ENCODE data around the gene RAB3GAP2.
"Not testable (repeated sequence)": the region's sequence is repeated elsewhere in the genome, so short reads cannot be mapped to it uniquely, and the experiment has no call there.

RAB3GAP2 gene

DNA sequence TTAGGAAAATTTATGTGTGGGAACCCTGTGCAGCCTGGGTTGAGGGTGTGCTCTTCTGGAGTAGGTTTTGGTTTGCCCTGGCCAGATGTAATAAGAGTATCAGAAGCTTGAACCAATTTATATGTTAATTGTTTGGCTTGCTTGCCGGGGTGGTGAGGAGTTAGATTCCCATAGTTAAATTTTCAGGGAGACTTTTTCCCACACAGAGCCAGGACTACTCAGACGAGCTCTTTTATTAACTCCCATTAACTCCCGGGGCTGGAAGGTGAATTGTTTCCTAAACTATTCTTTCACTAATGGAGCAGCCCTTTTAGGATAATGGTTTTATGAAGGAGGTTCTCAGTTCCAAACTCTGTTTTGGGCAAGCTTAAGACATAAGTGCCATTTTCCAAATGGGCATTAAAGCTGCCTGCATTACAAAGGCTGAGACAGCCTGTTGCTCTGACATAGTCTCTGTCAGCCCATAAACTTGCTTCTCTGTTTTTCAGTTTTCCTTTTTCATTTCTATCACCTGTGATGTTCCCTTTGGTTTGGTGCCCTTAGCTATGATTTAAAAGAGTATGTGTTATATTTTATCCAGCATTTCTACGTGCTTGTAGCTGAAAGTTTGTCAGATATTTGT, 18.0 kb upstream of the RAB3GAP2 start:
- no peak for DNase-seq (ENCODE audit: low read depth in 2 of 3, low spot score in 2 of 3)

GRCh38 chr1:220287129-220287528, 14.9 kb upstream of the RAB3GAP2 start:
- no peak for DNase-seq (ENCODE audit: low read depth in 2 of 3, low spot score in 2 of 3)

GRCh38 chr1:220283625-220284024, 11.4 kb upstream of the RAB3GAP2 start:
- DNase-seq (ENCODE audit: low read depth in 2 of 3, low spot score in 2 of 3), result no peak

- DNase-seq (ENCODE audit: low read depth in 2 of 3, low spot score in 2 of 3), result no peak
Observed at GRCh38 chr1:220281159-220281574, 8.9 kb upstream of the RAB3GAP2 start.

- DNase-seq (ENCODE audit: low read depth in 2 of 3, low spot score in 2 of 3), result no peak
Observed at GRCh38 chr1:220280249-220280648, 8.0 kb upstream of the RAB3GAP2 start.

- no peak for DNase-seq (ENCODE audit: low read depth in 2 of 3, low spot score in 2 of 3)
Observed at GRCh38 chr1:220278991-220279390, 6.7 kb upstream of the RAB3GAP2 start.

GRCh38 chr1:220275430-220275829, 3.2 kb upstream of the RAB3GAP2 start:
- no peak for DNase-seq (ENCODE audit: low read depth in 2 of 3, low spot score in 2 of 3)

- DNase-seq (ENCODE audit: low read depth in 2 of 3, low spot score in 2 of 3), result no peak
Observed at GRCh38 chr1:220274251-220274855, 2.1 kb upstream of the RAB3GAP2 start.

DNA sequence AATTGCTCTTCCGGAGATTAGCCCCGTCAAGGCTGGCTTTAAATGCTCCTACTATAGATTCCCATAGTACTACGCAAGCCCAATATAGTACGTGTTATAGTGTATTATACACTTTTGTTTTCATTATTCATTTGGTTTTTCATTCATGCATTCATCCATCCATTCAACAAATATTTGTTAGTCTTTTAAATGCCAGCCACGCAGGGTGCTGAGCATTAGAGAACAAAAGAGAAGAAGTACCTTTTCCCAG, 513 bp upstream of the RAB3GAP2 start:
- DNase-seq (ENCODE audit: low read depth in 2 of 3, low spot score in 2 of 3), result no peak

DNA sequence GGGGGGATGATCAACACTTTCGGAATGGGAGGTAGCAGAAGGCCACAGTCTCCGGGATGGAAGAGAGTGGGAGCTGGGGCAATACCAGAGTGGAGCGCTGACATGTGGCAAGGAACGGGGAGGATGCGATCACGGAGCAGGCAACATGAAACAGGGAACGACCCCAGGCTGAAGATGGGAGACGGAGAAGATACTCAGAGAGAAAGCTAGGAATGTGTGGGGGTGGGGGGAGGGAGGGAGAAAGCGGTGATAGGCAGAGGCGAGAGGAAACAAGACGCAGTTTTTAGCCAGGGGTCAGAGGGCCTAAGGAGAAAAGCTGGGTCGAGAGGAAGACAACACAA, 577 bp downstream of the RAB3GAP2 start:
- no peak for DNase-seq (ENCODE audit: low read depth in 2 of 3, low spot score in 2 of 3)

- DNase-seq (ENCODE audit: low read depth in 2 of 3, low spot score in 2 of 3), result no peak
Observed at GRCh38 chr1:220269036-220269435, 3.2 kb downstream of the RAB3GAP2 start.

- no peak for DNase-seq (ENCODE audit: low read depth in 2 of 3, low spot score in 2 of 3)
Observed at GRCh38 chr1:220267630-220268029, 4.6 kb downstream of the RAB3GAP2 start.

DNA sequence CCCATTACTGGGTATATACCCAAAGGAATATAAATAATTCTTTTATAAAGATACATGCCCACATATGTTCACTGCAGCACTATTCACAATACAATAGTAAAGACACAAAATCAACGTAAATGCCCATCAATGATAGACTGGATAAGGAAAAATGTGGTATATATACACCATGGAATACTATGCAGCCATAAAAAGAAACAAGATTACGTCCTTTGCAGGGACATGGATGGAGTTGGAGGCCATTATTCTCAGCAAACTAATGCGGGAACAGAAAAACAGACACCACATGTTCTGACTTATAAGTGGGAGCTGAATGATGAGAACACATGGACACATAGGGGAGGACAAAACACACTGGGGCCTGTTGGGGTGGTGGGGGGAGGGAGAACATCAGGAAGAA, 12.0 kb downstream of the RAB3GAP2 start:
- not testable (repeated sequence) for DNase-seq (ENCODE audit: low read depth in 2 of 3, low spot score in 2 of 3)

DNA sequence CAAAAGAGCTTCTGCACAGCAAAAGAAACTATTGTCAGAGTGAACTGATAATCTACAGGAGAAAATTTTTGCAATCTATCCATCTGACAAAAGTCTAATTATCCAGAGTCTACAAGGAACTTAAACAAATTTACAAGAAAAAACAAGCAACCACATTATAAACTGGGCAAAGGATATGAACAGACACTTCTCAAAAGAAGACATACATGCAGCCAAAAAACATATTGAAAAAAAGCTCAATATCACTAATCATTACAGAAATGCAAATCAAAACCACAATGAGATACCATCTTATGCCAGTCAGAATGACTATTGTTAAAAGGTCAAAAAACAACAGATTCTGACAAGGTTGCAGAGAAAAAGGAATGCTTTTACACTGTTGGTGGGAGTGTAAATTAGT, 12.5 kb downstream of the RAB3GAP2 start:
- DNase-seq (ENCODE audit: low read depth in 2 of 3, low spot score in 2 of 3), result not testable (repeated sequence)

DNA sequence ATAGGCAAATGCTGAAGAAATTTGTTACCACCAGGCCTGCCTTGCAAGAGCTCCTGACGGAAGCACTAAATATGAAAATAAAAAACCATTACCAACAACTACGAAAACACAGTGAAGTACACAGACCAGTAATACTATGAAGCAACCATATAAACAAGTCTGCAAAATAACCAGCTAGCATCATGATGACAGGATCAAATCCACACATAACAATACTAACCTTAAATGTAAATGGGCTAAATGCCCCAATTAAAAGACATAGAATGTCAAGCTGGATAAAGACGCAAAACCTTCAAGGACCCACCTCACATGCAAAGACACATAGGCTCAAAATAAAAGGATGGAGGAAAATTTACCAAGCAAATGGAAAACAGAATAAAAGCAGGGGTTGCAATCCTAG, 16.1 kb downstream of the RAB3GAP2 start:
- not testable (repeated sequence) for DNase-seq (ENCODE audit: low read depth in 2 of 3, low spot score in 2 of 3)

GRCh38 chr1:220255204-220255603, 17.0 kb downstream of the RAB3GAP2 start:
- no peak for DNase-seq (ENCODE audit: low read depth in 2 of 3, low spot score in 2 of 3)

- not testable (repeated sequence) for DNase-seq (ENCODE audit: low read depth in 2 of 3, low spot score in 2 of 3)
Observed at GRCh38 chr1:220253290-220253689, 19.0 kb downstream of the RAB3GAP2 start.

DNA sequence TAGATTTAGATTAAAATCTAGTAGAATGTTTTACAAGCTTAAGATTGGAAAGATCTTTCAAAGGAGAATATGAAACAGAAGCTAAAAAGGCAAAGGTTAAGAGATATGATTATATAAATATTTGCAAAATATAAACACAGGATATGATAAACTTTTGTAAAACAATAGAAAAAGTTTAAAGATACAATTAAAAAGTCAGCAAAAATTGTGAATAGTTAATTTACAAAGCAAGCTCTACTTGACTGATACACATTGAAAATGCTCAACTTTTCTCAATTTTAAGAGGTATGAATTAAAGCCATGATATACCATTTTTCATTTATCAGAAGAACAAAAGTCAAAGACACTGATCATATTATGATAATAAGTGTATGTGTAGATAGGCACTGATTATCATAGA, 21.0 kb downstream of the RAB3GAP2 start:
- DNase-seq (ENCODE audit: low read depth in 2 of 3, low spot score in 2 of 3), result no peak

GRCh38 chr1:220250681-220251080, 21.6 kb downstream of the RAB3GAP2 start:
- DNase-seq (ENCODE audit: low read depth in 2 of 3, low spot score in 2 of 3), result no peak

GRCh38 chr1:220249522-220249921, 22.7 kb downstream of the RAB3GAP2 start:
- DNase-seq (ENCODE audit: low read depth in 2 of 3, low spot score in 2 of 3), result no peak

DNA sequence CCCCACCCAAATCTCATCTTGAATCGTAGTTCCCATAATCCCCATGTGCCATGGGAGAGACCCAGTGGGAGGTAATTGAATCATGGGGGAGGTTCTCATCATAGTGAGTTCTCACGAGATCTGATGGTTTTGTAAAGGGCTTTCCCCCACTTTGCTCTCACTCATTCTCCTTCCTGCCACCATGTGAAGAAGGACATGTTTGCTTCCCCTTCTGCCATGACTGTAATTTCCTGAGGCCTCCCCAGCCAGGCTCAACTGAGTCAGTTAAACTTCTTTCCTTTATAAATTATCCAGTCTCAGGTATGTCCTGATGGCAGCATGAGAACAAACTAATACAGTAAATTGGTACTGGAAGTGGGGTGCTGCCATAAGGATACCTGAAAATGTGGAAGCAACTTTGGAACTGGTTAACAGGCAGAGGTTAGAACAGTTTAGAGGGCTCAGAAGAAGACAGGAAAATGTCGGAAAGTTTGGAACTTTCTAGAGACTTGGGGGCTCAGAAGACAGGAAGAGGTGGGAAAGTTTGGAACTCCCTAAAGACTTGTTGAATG, 23.5 kb downstream of the RAB3GAP2 start:
- not testable (repeated sequence) for DNase-seq (ENCODE audit: low read depth in 2 of 3, low spot score in 2 of 3)

GRCh38 chr1:220245900-220246299, 26.4 kb downstream of the RAB3GAP2 start:
- not testable (repeated sequence) for DNase-seq (ENCODE audit: low read depth in 2 of 3, low spot score in 2 of 3)

- DNase-seq (ENCODE audit: low read depth in 2 of 3, low spot score in 2 of 3), result no peak
Observed at GRCh38 chr1:220243947-220244346, 28.3 kb downstream of the RAB3GAP2 start.

Data from activated CD8-positive, alpha-beta memory T cell treated with anti-CD3 and anti-CD28 coated beads for 48 hours (primary cell).